ENCODE data around the gene XYLT1. TPM values are rescaled to one million over a fixed set of nuclear protein-coding genes. Genes with fewer than 3 reads are reported as not detected.

XYLT1 gene
- polyA plus RNA-seq, 1 donor (not counting 4 experiments of a cell fraction or from before 2014, with no cell fraction given) = 4.4 TPM

- H3K4me3 ChIP-seq (ENCODE audit: control insufficient read depth in 2 of 3, extremely low read depth in 1 of 3, insufficient read depth in 2 of 3, low read depth in 1 of 3, low read length in 3 of 3) = no peak overlapping the region
- H3K4me1 ChIP-seq (ENCODE audit: control insufficient read depth, extremely low read depth, insufficient read depth, low read length) = peaks cover 17% of the 10 kb centered on the region
- TF ChIP-seq CTCF (optimal IDR thresholded peaks at IDR 0.05 in 1 of 3, IDR thresholded peaks at IDR 0.05 in 1 of 3, conservative IDR thresholded peaks at IDR 0.05 in 1 of 3; ENCODE audit: extremely low read depth in 1 of 3, insufficient read depth in 2 of 3, low read length in 3 of 3) (no peak), EZH2 (IDR thresholded peaks at IDR 0.05; ENCODE audit: low read length) (no peak)
- H3K27me3 ChIP-seq (ENCODE audit: control insufficient read depth, extremely low read depth, insufficient read depth, low read length) = no peaks in the 10 kb centered on the region
- no peak for FAIRE-seq
- dilution Hi-C loops (cut with MboI; ENCODE audit: extremely low pct_ligation_motif_present, low sequenced_read_pairs) = no loop called here
- H3K36me3 ChIP-seq (ENCODE audit: control insufficient read depth in 2 of 2, extremely low read depth in 1 of 2, insufficient read depth in 2 of 2, low read length in 2 of 2) = no peaks in the 10 kb centered on the region
- H3K4me2 ChIP-seq (ENCODE audit: control insufficient read depth, extremely low read depth, insufficient read depth, low read depth, low read length) = peak overlapping the region; percentile 49
- no peaks in the 10 kb centered on the region for H3K9me3 ChIP-seq (ENCODE audit: control insufficient read depth, low read depth, low read length)
- no peak overlapping the region for H2AFZ ChIP-seq (ENCODE audit: control insufficient read depth, low read length)
- H4K20me1 ChIP-seq (ENCODE audit: control insufficient read depth, extremely low read depth, insufficient read depth, low read length) = no peaks in the 10 kb centered on the region
- H3K27ac ChIP-seq (ENCODE audit: control insufficient read depth, insufficient read depth, low read length) = no peak overlapping the region
- H3K9me1 ChIP-seq (ENCODE audit: control insufficient read depth, extremely low read depth, insufficient read depth, low read length) = peaks cover 2% of the 10 kb centered on the region
- no peaks in the 10 kb centered on the region for H3K79me2 ChIP-seq (ENCODE audit: control insufficient read depth, insufficient read depth, low read length)
- H3K9ac ChIP-seq (ENCODE audit: control insufficient read depth, extremely low read depth, insufficient read depth, low read length) = no peak overlapping the region
- DNase-seq (ENCODE audit: low read depth, low spot score) = no peak
Measured at GRCh38 chr16:17311333-17312093, 159.2 kb downstream of the XYLT1 start.

GRCh38 chr16:17309510-17309909 is 161.2 kb downstream of the XYLT1 start:
- no peak overlapping the region for H3K27ac ChIP-seq (ENCODE audit: control insufficient read depth, insufficient read depth, low read length)
- DNase-seq (ENCODE audit: low read depth, low spot score) (no peak), FAIRE-seq (no peak)
- no peak overlapping the region for H3K4me3 ChIP-seq (ENCODE audit: control insufficient read depth in 2 of 3, extremely low read depth in 1 of 3, insufficient read depth in 2 of 3, low read depth in 1 of 3, low read length in 3 of 3)
- no peak overlapping the region for H3K9ac ChIP-seq (ENCODE audit: control insufficient read depth, extremely low read depth, insufficient read depth, low read length)
- H3K36me3 ChIP-seq (ENCODE audit: control insufficient read depth in 2 of 2, extremely low read depth in 1 of 2, insufficient read depth in 2 of 2, low read length in 2 of 2) = no peaks in the 10 kb centered on the region
- peaks cover 7% of the 10 kb centered on the region for H3K9me1 ChIP-seq (ENCODE audit: control insufficient read depth, extremely low read depth, insufficient read depth, low read length)
- no peak overlapping the region for H2AFZ ChIP-seq (ENCODE audit: control insufficient read depth, low read length)
- no peaks in the 10 kb centered on the region for H4K20me1 ChIP-seq (ENCODE audit: control insufficient read depth, extremely low read depth, insufficient read depth, low read length)
- H3K4me2 ChIP-seq (ENCODE audit: control insufficient read depth, extremely low read depth, insufficient read depth, low read depth, low read length) = no peak overlapping the region
- dilution Hi-C loops (cut with MboI; ENCODE audit: extremely low pct_ligation_motif_present, low sequenced_read_pairs) = no loop called here
- no peaks in the 10 kb centered on the region for H3K9me3 ChIP-seq (ENCODE audit: control insufficient read depth, low read depth, low read length)
- no peaks in the 10 kb centered on the region for H3K79me2 ChIP-seq (ENCODE audit: control insufficient read depth, insufficient read depth, low read length)
- no peaks in the 10 kb centered on the region for H3K27me3 ChIP-seq (ENCODE audit: control insufficient read depth, extremely low read depth, insufficient read depth, low read length)
- TF ChIP-seq CTCF (optimal IDR thresholded peaks at IDR 0.05 in 1 of 3, IDR thresholded peaks at IDR 0.05 in 1 of 3, conservative IDR thresholded peaks at IDR 0.05 in 1 of 3; ENCODE audit: extremely low read depth in 1 of 3, insufficient read depth in 2 of 3, low read length in 3 of 3) (no peak), EZH2 (IDR thresholded peaks at IDR 0.05; ENCODE audit: low read length) (no peak)
- peaks cover 24% of the 10 kb centered on the region for H3K4me1 ChIP-seq (ENCODE audit: control insufficient read depth, extremely low read depth, insufficient read depth, low read length)
